GM18511 (cell line): Measurements from ENCODE around the gene TDG.

ENCODE experiments used
- ATAC-seq: cut with Tn5 transposase; IDR thresholded peaks from one replicate; pipeline ENCODE4 v1.9.1; 2021; ENCODE audit warnings: mild to moderate bottlenecking, moderate library complexity; ENCODE audit not compliant: unreplicated experiment

Gene TDG

GRCh38 chr12:103965590-103966504 lies at the start of gene TDG:
Gene TDG (plus strand): TSS chr12:103965872. CDS start chr12:103966038, 166 bp downstream.
- peak; percentile 95 for ATAC-seq

- ATAC-seq, result no peak
These were observed 47.8 kb upstream of the TDG start for GRCh38 chr12:103917873-103918272.

GRCh38 chr12:103924761-103925641 lies 40.7 kb upstream of the TDG start:
- ATAC-seq, result peak; percentile 37

- peak; percentile 17 for ATAC-seq
These were observed 37.0 kb upstream of the TDG start for GRCh38 chr12:103928682-103929045.

- ATAC-seq, result peak; percentile 31
These were observed 36.5 kb upstream of the TDG start for GRCh38 chr12:103929046-103929783.

GRCh38 chr12:103929784-103930033 lies 36.0 kb upstream of the TDG start:
- ATAC-seq, result no peak

GRCh38 chr12:103930034-103930786 lies 35.5 kb upstream of the TDG start, which contains the start of gene HSP90B1:
Gene HSP90B1 (plus strand): TSS chr12:103930410. CDS start chr12:103930516, 106 bp downstream.
- peak; percentile 63 for ATAC-seq

GRCh38 chr12:103930787-103931735 lies 34.6 kb upstream of the TDG start:
- no peak for ATAC-seq

- no peak for ATAC-seq
These were observed 32.4 kb upstream of the TDG start for GRCh38 chr12:103933237-103933636.

GRCh38 chr12:103936679-103937078 lies 29.0 kb upstream of the TDG start:
- ATAC-seq, result no peak

GRCh38 chr12:103944964-103945363 lies 20.7 kb upstream of the TDG start:
- no peak for ATAC-seq

- ATAC-seq, result no peak
These were observed 17.7 kb upstream of the TDG start for GRCh38 chr12:103947871-103948555.

- ATAC-seq, result no peak
These were observed 16.8 kb upstream of the TDG start for GRCh38 chr12:103948746-103949406.

- no peak for ATAC-seq
These were observed 13.2 kb upstream of the TDG start for GRCh38 chr12:103952497-103952896.

GRCh38 chr12:103955811-103956508 lies 9.7 kb upstream of the TDG start:
- no peak for ATAC-seq

- ATAC-seq, result peak; percentile 14
These were observed 9.1 kb upstream of the TDG start for GRCh38 chr12:103956509-103957027.

- ATAC-seq, result no peak
These were observed 7.7 kb upstream of the TDG start for GRCh38 chr12:103957865-103958388.
